Measurements from ENCODE around the gene HPS4. TPM values are rescaled to one million over a fixed set of nuclear protein-coding genes. Genes with fewer than 3 reads are reported as not detected.
A peak's percentile ranks its signal among the peaks of the same experiment; 100 is the strongest.

The HPS4 gene
- total RNA-seq, 1 donor from 2014 or later = 43.2 TPM

GRCh38 chr22:26496456-26496855 is 12.9 kb upstream of the HPS4 start:
- no peaks in the 10 kb centered on the region for H3K4me1 Mint-ChIP-seq (ENCODE audit: low read depth)
- H3K9me3 Mint-ChIP-seq (ENCODE audit: low read depth) = no peaks in the 10 kb centered on the region
- H3K27me3 Mint-ChIP-seq = no peaks in the 10 kb centered on the region
- no peak overlapping the region for H3K27ac Mint-ChIP-seq
- no peak overlapping the region for H3K4me3 Mint-ChIP-seq (ENCODE audit: low read depth)
- DNase-seq (ENCODE audit: low spot score, unreplicated experiment) = no peak
- peaks cover 21% of the 10 kb centered on the region for H3K36me3 Mint-ChIP-seq (ENCODE audit: insufficient read depth)
- TF ChIP-seq CTCF (IDR thresholded peaks at IDR 0.05; ENCODE audit: unreplicated experiment) = no peak

- peaks cover 15% of the 10 kb centered on the region for H3K36me3 Mint-ChIP-seq (ENCODE audit: insufficient read depth)
- H3K4me3 Mint-ChIP-seq (ENCODE audit: low read depth) = no peak overlapping the region
- H3K27me3 Mint-ChIP-seq = no peaks in the 10 kb centered on the region
- no peaks in the 10 kb centered on the region for H3K9me3 Mint-ChIP-seq (ENCODE audit: low read depth)
- no peak for DNase-seq (ENCODE audit: low spot score, unreplicated experiment)
- no peak overlapping the region for H3K27ac Mint-ChIP-seq
- TF ChIP-seq CTCF (IDR thresholded peaks at IDR 0.05; ENCODE audit: unreplicated experiment) = no peak
- H3K4me1 Mint-ChIP-seq (ENCODE audit: low read depth) = no peaks in the 10 kb centered on the region
These were observed 10.9 kb upstream of the HPS4 start for GRCh38 chr22:26494506-26494905.

- H3K9me3 Mint-ChIP-seq (ENCODE audit: low read depth) = no peaks in the 10 kb centered on the region
- DNase-seq (ENCODE audit: low spot score, unreplicated experiment) = no peak
- H3K27ac Mint-ChIP-seq = no peak overlapping the region
- no peak for TF ChIP-seq CTCF (IDR thresholded peaks at IDR 0.05; ENCODE audit: unreplicated experiment)
- no peaks in the 10 kb centered on the region for H3K27me3 Mint-ChIP-seq
- peaks cover 15% of the 10 kb centered on the region for H3K36me3 Mint-ChIP-seq (ENCODE audit: insufficient read depth)
- H3K4me1 Mint-ChIP-seq (ENCODE audit: low read depth) = peaks cover 4% of the 10 kb centered on the region
- H3K4me3 Mint-ChIP-seq (ENCODE audit: low read depth) = no peak overlapping the region
These were observed 8.6 kb upstream of the HPS4 start for GRCh38 chr22:26492220-26492619.

GRCh38 chr22:26489447-26490036 is 6.0 kb upstream of the HPS4 start:
- Mint-ChIP-seq H3K4me3 (ENCODE audit: low read depth) (no peak overlapping the region), H3K9me3 (ENCODE audit: low read depth) (no peaks in the 10 kb centered on the region), H3K4me1 (ENCODE audit: low read depth) (peaks cover 4% of the 10 kb centered on the region), H3K27me3 (no peaks in the 10 kb centered on the region), H3K36me3 (ENCODE audit: insufficient read depth) (peaks cover 11% of the 10 kb centered on the region), H3K27ac (peak overlapping the region; percentile 78)
- TF ChIP-seq CTCF (IDR thresholded peaks at IDR 0.05; ENCODE audit: unreplicated experiment) = no peak
- DNase-seq (ENCODE audit: low spot score, unreplicated experiment) = no peak

DNA sequence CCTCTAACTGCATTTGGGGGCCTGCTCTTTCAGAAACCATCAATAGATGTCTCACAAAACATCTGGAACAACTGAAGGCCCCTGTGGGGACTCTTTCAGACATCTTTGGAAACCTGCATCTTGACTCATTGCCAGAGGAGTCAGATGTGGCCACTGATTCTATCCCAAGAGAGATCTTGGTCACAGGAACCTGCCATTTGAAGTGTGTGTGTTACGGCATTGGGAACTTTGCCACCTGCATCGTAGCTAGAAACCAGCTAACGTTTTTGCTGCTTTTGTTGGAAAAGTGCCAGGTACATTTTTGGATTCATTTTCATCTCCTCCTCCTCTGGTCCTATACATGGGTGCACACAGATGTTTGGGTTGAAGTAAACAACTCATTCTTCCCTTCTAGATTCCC is 4.4 kb upstream of the HPS4 start:
- peaks cover 8% of the 10 kb centered on the region for H3K36me3 Mint-ChIP-seq (ENCODE audit: insufficient read depth)
- H3K9me3 Mint-ChIP-seq (ENCODE audit: low read depth) = no peaks in the 10 kb centered on the region
- H3K27ac Mint-ChIP-seq = no peak overlapping the region
- DNase-seq (ENCODE audit: low spot score, unreplicated experiment) = no peak
- H3K4me3 Mint-ChIP-seq (ENCODE audit: low read depth) = no peak overlapping the region
- H3K27me3 Mint-ChIP-seq = no peaks in the 10 kb centered on the region
- no peak for TF ChIP-seq CTCF (IDR thresholded peaks at IDR 0.05; ENCODE audit: unreplicated experiment)
- H3K4me1 Mint-ChIP-seq (ENCODE audit: low read depth) = peaks cover 11% of the 10 kb centered on the region
